ENCODE data around the gene RPA1. TPM values are rescaled to one million over a fixed set of nuclear protein-coding genes. Genes with fewer than 3 reads are reported as not detected.

The RPA1 gene
- total RNA-seq, 6 experiments from 2014 or later: 83.2 to 111 (median 108) TPM

DNA sequence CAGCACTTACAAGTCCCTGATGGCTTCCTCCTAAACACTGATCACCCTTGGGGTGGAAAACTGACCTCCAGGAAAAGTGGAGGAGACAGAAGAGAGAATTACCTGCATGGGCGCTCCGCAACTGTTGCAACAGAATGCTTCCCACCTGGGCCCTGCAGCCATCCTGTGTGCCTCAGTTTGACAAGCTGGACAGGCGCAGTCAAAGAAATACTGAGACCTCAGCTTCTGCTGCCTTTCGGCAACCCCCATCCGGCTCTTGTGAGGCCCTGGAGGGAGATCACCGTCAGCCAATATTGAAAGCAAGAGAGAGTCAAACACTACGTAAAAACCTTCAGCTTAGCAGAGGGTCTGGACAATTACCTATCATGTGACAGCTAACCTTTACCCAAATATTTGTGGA, 43.1 kb upstream of the RPA1 start:
- TF ChIP-seq, protein P1, sequence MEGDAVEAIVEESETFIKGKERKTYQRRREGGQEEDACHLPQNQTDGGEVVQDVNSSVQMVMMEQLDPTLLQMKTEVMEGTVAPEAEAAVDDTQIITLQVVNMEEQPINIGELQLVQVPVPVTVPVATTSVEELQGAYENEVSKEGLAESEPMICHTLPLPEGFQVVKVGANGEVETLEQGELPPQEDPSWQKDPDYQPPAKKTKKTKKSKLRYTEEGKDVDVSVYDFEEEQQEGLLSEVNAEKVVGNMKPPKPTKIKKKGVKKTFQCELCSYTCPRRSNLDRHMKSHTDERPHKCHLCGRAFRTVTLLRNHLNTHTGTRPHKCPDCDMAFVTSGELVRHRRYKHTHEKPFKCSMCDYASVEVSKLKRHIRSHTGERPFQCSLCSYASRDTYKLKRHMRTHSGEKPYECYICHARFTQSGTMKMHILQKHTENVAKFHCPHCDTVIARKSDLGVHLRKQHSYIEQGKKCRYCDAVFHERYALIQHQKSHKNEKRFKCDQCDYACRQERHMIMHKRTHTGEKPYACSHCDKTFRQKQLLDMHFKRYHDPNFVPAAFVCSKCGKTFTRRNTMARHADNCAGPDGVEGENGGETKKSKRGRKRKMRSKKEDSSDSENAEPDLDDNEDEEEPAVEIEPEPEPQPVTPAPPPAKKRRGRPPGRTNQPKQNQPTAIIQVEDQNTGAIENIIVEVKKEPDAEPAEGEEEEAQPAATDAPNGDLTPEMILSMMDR (IDR thresholded peaks at IDR 0.05): no peak
- H3K36me3 Mint-ChIP-seq (ENCODE audit: low read depth): peaks cover 22% of the 10 kb centered on the region; the same call in 1 of the 2 replicates
- no peaks in the 10 kb centered on the region for H3K9me3 Mint-ChIP-seq
- DNase-seq: no peak
- peaks cover 33% of the 10 kb centered on the region for H3K4me1 Mint-ChIP-seq (ENCODE audit: low read depth)
- no peak overlapping the region for H3K4me3 Mint-ChIP-seq
- H3K27ac Mint-ChIP-seq: no peak overlapping the region
- no peaks in the 10 kb centered on the region for H3K27me3 Mint-ChIP-seq (ENCODE audit: insufficient read depth)

DNA sequence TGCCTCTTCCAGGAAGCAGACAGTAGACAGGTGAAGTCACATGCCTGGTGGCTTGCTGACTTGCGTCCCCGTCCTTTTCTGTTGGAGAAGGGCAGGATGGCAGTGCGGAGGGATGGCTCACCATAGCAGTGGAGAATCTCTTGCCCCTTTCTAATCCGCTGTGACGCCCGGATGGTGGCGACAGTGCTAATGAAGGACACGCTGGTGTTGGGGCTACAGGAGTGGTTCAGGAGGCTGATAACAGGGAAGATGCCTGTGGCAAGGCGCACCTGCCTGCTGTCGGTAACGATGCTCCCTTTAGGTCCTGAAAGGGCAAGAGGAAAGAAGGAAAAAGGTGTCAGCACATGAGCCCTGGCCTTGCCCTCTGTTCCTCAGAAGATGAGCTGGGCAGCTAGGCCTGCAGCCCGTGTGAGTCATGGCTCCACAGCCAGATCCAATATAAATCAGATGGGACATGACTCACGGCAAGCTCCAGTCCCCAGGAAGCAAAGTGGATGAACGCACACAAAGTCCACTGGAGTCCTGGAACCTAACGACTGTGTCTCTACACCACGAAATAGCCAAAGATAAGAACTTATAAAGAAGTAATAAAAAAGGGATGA, 42.4 kb upstream of the RPA1 start:
- H3K27ac Mint-ChIP-seq: peak overlapping the region; percentile 90
- peak; percentile 93 for DNase-seq
- H3K27me3 Mint-ChIP-seq (ENCODE audit: insufficient read depth): no peaks in the 10 kb centered on the region
- H3K4me1 Mint-ChIP-seq (ENCODE audit: low read depth): peaks cover 33% of the 10 kb centered on the region
- H3K4me3 Mint-ChIP-seq: peak overlapping the region; percentile 73
- TF ChIP-seq, protein P1 (IDR thresholded peaks at IDR 0.05): no peak
- H3K9me3 Mint-ChIP-seq: no peaks in the 10 kb centered on the region
- H3K36me3 Mint-ChIP-seq (ENCODE audit: low read depth): peaks cover 17% of the 10 kb centered on the region; the same call in 1 of the 2 replicates

DNA sequence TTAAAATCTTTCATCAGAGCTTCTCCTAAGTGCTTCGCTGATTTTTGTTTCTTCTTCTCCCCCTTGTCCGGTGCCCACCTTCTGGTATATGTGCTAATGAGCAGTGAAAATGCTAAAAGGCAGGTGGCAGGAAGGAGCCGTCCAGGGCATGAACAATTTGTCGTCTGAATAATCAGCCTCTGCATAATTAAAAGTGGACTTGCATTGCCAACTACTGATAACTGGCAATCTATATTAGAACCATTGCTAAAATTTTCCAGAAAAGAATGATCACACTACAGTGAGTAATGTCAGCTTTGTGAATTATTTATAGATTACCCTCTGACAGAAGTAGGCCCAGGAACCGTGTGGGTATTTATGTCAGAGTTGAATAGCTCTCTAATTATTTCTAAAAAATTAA, 39.9 kb upstream of the RPA1 start:
- H3K27me3 Mint-ChIP-seq (ENCODE audit: insufficient read depth): no peaks in the 10 kb centered on the region
- no peak overlapping the region for H3K27ac Mint-ChIP-seq

DNA sequence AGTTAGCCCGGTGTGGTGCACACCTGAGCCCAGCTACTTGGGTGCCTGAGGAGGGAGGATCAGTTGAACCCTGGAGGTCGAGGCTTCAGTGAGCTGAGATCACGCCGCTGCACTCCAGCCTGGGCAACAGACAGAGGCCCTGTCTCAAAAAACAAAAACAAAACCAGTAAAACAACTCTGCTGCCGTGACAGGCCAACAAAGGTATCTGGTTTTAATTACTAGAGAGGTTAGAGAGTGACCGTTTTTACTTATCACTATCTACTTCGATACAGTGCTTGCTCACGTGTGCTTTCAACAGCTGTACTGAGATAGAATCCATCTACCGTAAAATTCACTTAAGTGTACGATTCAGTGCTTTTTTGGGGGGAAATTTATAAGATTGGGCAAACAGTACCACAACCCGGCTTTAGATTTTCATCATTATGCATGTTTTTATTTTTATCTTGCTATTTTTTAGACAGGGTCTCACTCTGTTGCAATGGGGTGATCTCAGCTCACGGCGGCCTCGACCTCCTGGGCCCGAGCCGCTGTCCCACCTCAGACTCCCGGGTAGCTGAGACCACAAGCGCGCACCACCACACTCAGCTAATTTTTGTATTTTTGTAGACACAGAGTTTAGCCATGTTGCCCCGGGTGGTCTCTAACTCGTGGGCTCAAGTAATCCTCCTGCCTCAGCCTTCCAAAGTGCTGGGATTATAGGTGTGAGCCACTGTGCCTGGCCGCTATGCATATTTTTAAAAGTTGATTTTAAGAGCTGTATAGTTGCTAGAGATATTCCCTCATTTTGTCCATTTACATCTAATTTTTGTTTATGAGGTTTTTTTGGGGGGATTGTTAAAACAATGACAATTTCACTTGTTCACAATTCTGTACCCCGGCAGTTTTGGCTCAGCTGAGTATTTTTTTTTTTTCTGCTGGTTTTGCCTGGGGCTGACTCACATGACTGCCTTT, 37.0 kb upstream of the RPA1 start:
- TF ChIP-seq, protein P1 (IDR thresholded peaks at IDR 0.05): no peak
- 0 out of 2 replicates have a peak, but pooled peaks cover 4% of the 10 kb centered on the region for H3K36me3 Mint-ChIP-seq (ENCODE audit: low read depth)
- H3K9me3 Mint-ChIP-seq: no peaks in the 10 kb centered on the region
- peak overlapping the region; percentile 5; the same call in 1 of the 2 replicates for H3K27ac Mint-ChIP-seq
- H3K27me3 Mint-ChIP-seq (ENCODE audit: insufficient read depth): no peaks in the 10 kb centered on the region
- peaks cover 6% of the 10 kb centered on the region for H3K4me1 Mint-ChIP-seq (ENCODE audit: low read depth)
- H3K4me3 Mint-ChIP-seq: no peak overlapping the region
- no peak for DNase-seq

More for the DNA sequence above, 39.9 kb upstream of the RPA1 start:
- DNase-seq: no peak
- peaks cover 6% of the 10 kb centered on the region; the same call in 1 of the 2 replicates for H3K36me3 Mint-ChIP-seq (ENCODE audit: low read depth)
- H3K4me1 Mint-ChIP-seq (ENCODE audit: low read depth): peaks cover 22% of the 10 kb centered on the region
- no peak overlapping the region for H3K4me3 Mint-ChIP-seq
- TF ChIP-seq, protein P1 (IDR thresholded peaks at IDR 0.05): no peak
- H3K9me3 Mint-ChIP-seq: no peaks in the 10 kb centered on the region

DNA sequence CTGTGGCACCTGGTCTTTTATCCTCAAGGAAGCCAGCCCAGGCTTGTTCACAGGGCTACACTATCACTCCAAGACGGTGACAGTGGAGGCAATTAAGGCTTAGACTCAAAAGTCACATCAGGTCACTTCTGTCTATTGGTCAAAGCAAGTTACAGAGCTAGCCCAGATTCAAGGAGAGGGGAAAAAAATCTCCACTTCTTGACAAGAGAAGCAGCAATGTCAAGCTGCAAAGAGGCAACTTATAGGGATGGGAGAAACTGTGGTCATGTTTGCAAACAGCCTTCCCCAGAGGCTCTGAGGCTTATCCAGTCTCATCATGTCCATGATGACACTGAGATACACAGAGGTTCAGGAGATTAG, 36.4 kb upstream of the RPA1 start:
- Mint-ChIP-seq H3K27ac (peak overlapping the region; percentile 5; the same call in 1 of the 2 replicates), H3K36me3 (ENCODE audit: low read depth) (0 out of 2 replicates have a peak, but pooled peaks cover 4% of the 10 kb centered on the region), H3K9me3 (no peaks in the 10 kb centered on the region), H3K4me3 (no peak overlapping the region), H3K4me1 (ENCODE audit: low read depth) (0 out of 2 replicates have a peak, but pooled peaks cover 4% of the 10 kb centered on the region), H3K27me3 (ENCODE audit: insufficient read depth) (no peaks in the 10 kb centered on the region)
- DNase-seq: no peak
- TF ChIP-seq, protein P1 (IDR thresholded peaks at IDR 0.05): no peak

All from HFFc6 (cell line).